Aorta (tissue), 4 donors: ENCODE results near the gene GNAI3. TPM values are rescaled to one million over a fixed set of nuclear protein-coding genes. Genes with fewer than 3 reads are reported as not detected.

Experiments
- polyA plus RNA-seq, 2 donors: library from polyadenylated mRNA; stranded (reverse); fragments of 200-250 nt; gene quantifications; one replicate each; pipeline ENCODE4 v1.2.3, GENCODE V29; 2013
- total RNA-seq, 2 donors: library from RNA; stranded (reverse); fragmentation: NEBNext Ultra II Directional; extraction: Animal tissue kit (Norgen Biotek cat#: 25700); gene quantifications; one replicate each; pipeline ENCODE4 v1.2.1, GENCODE V29; 2021
- donor health status: healthy with polysubstance abuse.
- donor health status: Bipolar disorder and iron deficiency.
- donor health status: DM: no; HTN: no; CAD: no.
- donor health status: DM: yes; HTN: yes; CAD: no.

Gene GNAI3
- total and polyA plus RNA-seq, 4 donors, result 3.0 to 8.2 (median 5.1) TPM

Other genes starting within 250 kb of the GNAI3 start
- not detected for gene MYBPHL, start 241.6 kb upstream of the GNAI3 start, total RNA-seq
- not detected for gene MYBPHL, start 241.6 kb upstream of the GNAI3 start, polyA plus RNA-seq
- gene SORT1, start 150.7 kb upstream of the GNAI3 start, total RNA-seq, result 100 to 1,000 TPM; 119 to 310 TPM
- 10 to 100 TPM; 47.3 to 74.6 TPM for gene SORT1, start 150.7 kb upstream of the GNAI3 start, polyA plus RNA-seq
- gene PSMA5, start 122.2 kb upstream of the GNAI3 start, total RNA-seq, result 10 to 100 TPM; 37.4 to 49.9 TPM
- gene PSMA5, start 122.2 kb upstream of the GNAI3 start, polyA plus RNA-seq, result 10 to 100 TPM; 39.1 to 57.1 TPM
- gene SYPL2, start 82.1 kb upstream of the GNAI3 start, total RNA-seq, result 1 to 10 TPM; 5.9 to 6.2 TPM
- gene SYPL2, start 82.1 kb upstream of the GNAI3 start, polyA plus RNA-seq, result 1 to 10 TPM; 1.4 to 2.8 TPM
- 1 to 10 TPM; 3.8 to 4.2 TPM for gene ATXN7L2, start 64.7 kb upstream of the GNAI3 start, total RNA-seq
- gene ATXN7L2, start 64.7 kb upstream of the GNAI3 start, polyA plus RNA-seq, result 10 to 100 TPM in 1 of 2 donors, under 1 TPM in 1; 0.63 to 12.5 TPM
- 10 to 100 TPM; 10.6 TPM for gene CYB561D1, start 54.5 kb upstream of the GNAI3 start, total RNA-seq
- 1 to 10 TPM; 5.4 to 5.7 TPM for gene CYB561D1, start 54.5 kb upstream of the GNAI3 start, polyA plus RNA-seq
- 1 to 10 TPM; 3.8 to 7.7 TPM for gene AMIGO1, start 38.9 kb upstream of the GNAI3 start, total RNA-seq
- 1 to 10 TPM; 3.1 to 4.5 TPM for gene AMIGO1, start 38.9 kb upstream of the GNAI3 start, polyA plus RNA-seq
- gene GPR61, start 8.7 kb upstream of the GNAI3 start, total RNA-seq, result not detected
- gene GPR61, start 8.7 kb upstream of the GNAI3 start, polyA plus RNA-seq, result not detected
- gene GNAT2, start 71.0 kb downstream of the GNAI3 start, total RNA-seq, result not detected
- gene GNAT2, start 71.0 kb downstream of the GNAI3 start, polyA plus RNA-seq, result not detected
- gene AMPD2, start 71.2 kb downstream of the GNAI3 start, total RNA-seq, result 10 to 100 TPM; 59.7 to 77.1 TPM
- gene AMPD2, start 71.2 kb downstream of the GNAI3 start, polyA plus RNA-seq, result 10 to 100 TPM; 19.8 to 85.9 TPM
- 10 to 100 TPM; 15.0 to 29.8 TPM for gene GSTM4, start 107.5 kb downstream of the GNAI3 start, total RNA-seq
- 10 to 100 TPM; 33.8 to 53.1 TPM for gene GSTM4, start 107.5 kb downstream of the GNAI3 start, polyA plus RNA-seq
- 100 to 1,000 TPM in 1 of 2 donors, 10 to 100 TPM in 1; 48.3 to 136 TPM for gene GSTM2, start 119.4 kb downstream of the GNAI3 start, total RNA-seq
- 100 to 1,000 TPM in 1 of 2 donors, 10 to 100 TPM in 1; 17.5 to 279 TPM for gene GSTM2, start 119.4 kb downstream of the GNAI3 start, polyA plus RNA-seq
- gene GSTM1, start 139.2 kb downstream of the GNAI3 start, total RNA-seq, result 10 to 100 TPM in 1 of 2 donors, not detected in 1; 63.8 TPM
- gene GSTM1, start 139.2 kb downstream of the GNAI3 start, polyA plus RNA-seq, result 10 to 100 TPM; 42.4 to 54.4 TPM
- gene GSTM5, start 163.6 kb downstream of the GNAI3 start, total RNA-seq, result 10 to 100 TPM in 1 of 2 donors, 1 to 10 TPM in 1; 5.7 to 23.4 TPM
- 10 to 100 TPM in 1 of 2 donors, 1 to 10 TPM in 1; 8.6 to 10.8 TPM for gene GSTM5, start 163.6 kb downstream of the GNAI3 start, polyA plus RNA-seq
- 10 to 100 TPM; 17.9 to 56.5 TPM for gene GSTM3, start 192.4 kb downstream of the GNAI3 start, total RNA-seq
- gene GSTM3, start 192.4 kb downstream of the GNAI3 start, polyA plus RNA-seq, result 100 to 1,000 TPM in 1 of 2 donors, 10 to 100 TPM in 1; 75.7 to 146 TPM
- gene EPS8L3, start 215.3 kb downstream of the GNAI3 start, total RNA-seq, result not detected
- gene EPS8L3, start 215.3 kb downstream of the GNAI3 start, polyA plus RNA-seq, result 10 to 100 TPM in 1 of 2 donors, under 1 TPM in 1; 0.46 to 36.7 TPM